Neural cell (in vitro differentiated cells): ENCODE data around the gene TMEM119. TPM values are rescaled to one million over a fixed set of nuclear protein-coding genes. Genes with fewer than 3 reads are reported as not detected.

Source experiments
- H2AFZ ChIP-seq: fragments of 200-600, 300-800 bp; sonication (generic), shearing (Covaris generic); 2 replicates; pipeline ENCODE4 v1.6.0; 2014; ENCODE audit warnings: low read depth, mild to moderate bottlenecking, antibody characterized with exemption, low read length, moderate library complexity
- H3F3A ChIP-seq: fragments of 200-600 bp; shearing (Covaris generic); 2 replicates; pipeline ENCODE4 v1.6.1; 2016; ENCODE audit warnings: mild to moderate bottlenecking, moderate library complexity, mixed read lengths, antibody characterized with exemption, low read length; ENCODE audit not compliant: insufficient read depth, poor library complexity, severe bottlenecking
- H3K27ac ChIP-seq: fragments of 200-600, 300-800 bp; sonication (generic), shearing (Covaris generic); 2 replicates; pipeline ENCODE4 v1.5.1; 2014; ENCODE audit warnings: mild to moderate bottlenecking, low read length, moderate library complexity
- H3K27me3 ChIP-seq: fragments of 300-800, 200-600 bp; sonication (generic), shearing (Covaris generic); 2 replicates; pipeline ENCODE4 v1.6.0; 2014; ENCODE audit warnings: mild to moderate bottlenecking, low read depth, low read length, moderate library complexity; ENCODE audit not compliant: insufficient read depth
- H3K36me3 ChIP-seq: fragments of 300-800, 200-600 bp; sonication (generic), shearing (Covaris generic); 2 replicates; pipeline ENCODE4 v1.5.1; 2014; ENCODE audit warnings: mild to moderate bottlenecking, antibody characterized with exemption, low read length, moderate library complexity; ENCODE audit not compliant: insufficient read depth
- H3K4me2 ChIP-seq: fragments of 300-800, 200-600 bp; sonication (generic), shearing (Covaris generic); 2 replicates; pipeline ENCODE4 v1.6.0; 2014; ENCODE audit warnings: mild to moderate bottlenecking, low read length
- H3K4me3 ChIP-seq: fragments of 300-800, 200-600 bp; sonication (generic), shearing (Covaris generic); 2 replicates; pipeline ENCODE4 v1.5.1; 2014; ENCODE audit warnings: mild to moderate bottlenecking, low read length, moderate library complexity
- H3K79me2 ChIP-seq: fragments of 200-600 bp; shearing (Covaris generic); replicated peaks from 2 replicates; pipeline ENCODE4 v1.6.0; 2014; ENCODE audit warnings: mild to moderate bottlenecking, low read length, moderate library complexity; ENCODE audit not compliant: insufficient read depth
- H3K9ac ChIP-seq: fragments of 300-800, 200-600 bp; sonication (generic), shearing (Covaris generic); 2 replicates; pipeline ENCODE4 v1.6.1; 2016; ENCODE audit warnings: mild to moderate bottlenecking, low read length, mixed read lengths
- H3K9me2 ChIP-seq: fragments of 200-600 bp; shearing (Covaris generic); 2 replicates; pipeline ENCODE4 v1.6.1; 2016; ENCODE audit warnings: mild to moderate bottlenecking, low read length, mixed read lengths; ENCODE audit not compliant: insufficient read depth
- H3K9me3 ChIP-seq: fragments of 200-600, 300-800 bp; sonication (generic), shearing (Covaris generic); 2 replicates; pipeline ENCODE4 v1.6.1; 2016; ENCODE audit warnings: mild to moderate bottlenecking, mixed run types, low read length, moderate library complexity, mixed read lengths
- H4K20me1 ChIP-seq: fragments of 200-600 bp; shearing (Covaris generic); 2 replicates; pipeline ENCODE4 v1.6.1; 2016; ENCODE audit warnings: mild to moderate bottlenecking, mixed run types; ENCODE audit not compliant: insufficient read depth
- EP300 ChIP-seq: fragments of 450-650 bp; conservative IDR thresholded peaks from 2 replicates; pipeline ENCODE4 v1.6.1; 2014; ENCODE audit warnings: antibody characterized with exemption, mild to moderate bottlenecking, moderate library complexity; ENCODE audit not compliant: poor library complexity, severe bottlenecking
- EZH2 ChIP-seq: fragments of 200-600, 300-800 bp; shearing (Covaris generic), sonication (generic); IDR thresholded peaks from 2 replicates; pipeline ENCODE4 v1.6.1; 2014; ENCODE audit warnings: antibody characterized with exemption, low read length, borderline replicate concordance, mild to moderate bottlenecking; ENCODE audit not compliant: insufficient read depth, poor library complexity, severe bottlenecking
- MXI1 ChIP-seq: fragments of 450-650 bp; conservative IDR thresholded peaks from 2 replicates; pipeline ENCODE4 v1.6.1; 2014; ENCODE audit warnings: antibody characterized with exemption, mild to moderate bottlenecking; ENCODE audit not compliant: poor library complexity, severe bottlenecking
- POLR2AphosphoS5 ChIP-seq: IDR thresholded peaks from 2 replicates; pipeline ENCODE4 v1.6.1; 2012
- RAD21 ChIP-seq: fragments of 450-650 bp; conservative IDR thresholded peaks from 2 replicates; pipeline ENCODE4 v1.6.1; 2014; ENCODE audit warnings: antibody characterized with exemption, mild to moderate bottlenecking, moderate library complexity
- SMC3 ChIP-seq: fragments of 450-650 bp; conservative IDR thresholded peaks from 2 replicates; pipeline ENCODE4 v1.6.1; 2014; ENCODE audit warnings: antibody characterized with exemption, mild to moderate bottlenecking, moderate library complexity; ENCODE audit not compliant: poor library complexity
- TAF1 ChIP-seq: IDR thresholded peaks from 2 replicates; pipeline ENCODE4 v1.6.1; 2012; ENCODE audit warnings: low read depth
- polyA plus RNA-seq: library from polyadenylated mRNA; depleted of rRNA; stranded (reverse); fragments of >200 nt; gene quantifications from 2 replicates; pipeline ENCODE4 v1.2.3, GENCODE V29; 2014
- TF ChIP-seq, protein P1 (sequence below): fragments of 450-650 bp; IDR thresholded peaks from 2 replicates; pipeline ENCODE4 v1.5.1; 2014; ENCODE audit warnings: antibody characterized with exemption, mild to moderate bottlenecking, moderate library complexity; ENCODE audit not compliant: poor library complexity, severe bottlenecking
- TF ChIP-seq, protein P2 (sequence below): IDR thresholded peaks from 2 replicates; pipeline ENCODE4 v1.6.1; 2012; ENCODE audit warnings: borderline replicate concordance

Gene TMEM119
- polyA plus RNA-seq, 1 donor from 2014 or later, result not detected

DNA sequence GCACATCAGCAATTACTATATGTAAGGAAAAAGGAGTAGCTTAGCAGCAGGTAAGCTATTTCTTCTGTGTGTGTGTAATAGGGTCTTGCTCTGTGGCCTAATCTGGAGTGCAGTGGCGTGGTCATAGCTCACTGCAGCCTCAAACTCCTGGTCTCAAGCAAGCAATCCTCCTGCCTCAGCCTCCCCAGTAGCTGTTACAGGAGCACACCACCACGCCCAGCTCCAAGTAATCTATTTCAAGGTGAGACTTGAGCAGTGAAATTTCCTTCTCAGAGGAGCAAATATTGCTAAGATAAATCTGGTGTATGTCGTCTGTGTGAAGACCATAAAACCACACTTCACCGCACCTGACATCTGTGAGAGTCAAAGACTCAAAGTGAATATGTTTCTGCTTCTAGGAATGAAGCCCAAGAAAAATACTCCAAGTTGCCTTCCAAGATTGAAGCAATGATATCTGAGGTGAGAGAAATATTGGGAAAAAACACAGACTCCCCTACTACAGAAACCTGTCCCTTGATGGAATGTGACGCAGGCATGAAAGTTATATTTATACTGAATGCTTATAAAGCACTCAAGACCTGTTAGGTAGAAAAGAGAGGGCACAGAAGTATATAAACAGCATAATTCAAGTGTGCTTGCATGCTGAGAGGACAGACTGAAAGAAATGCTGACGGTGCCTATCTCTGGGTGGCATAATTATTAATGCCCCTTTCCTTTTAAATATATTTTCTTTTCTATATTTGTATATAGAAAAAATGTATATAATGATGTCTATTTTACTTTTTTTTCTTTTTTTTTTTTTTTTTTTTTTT is 38.3 kb upstream of the TMEM119 start:
- no peak overlapping the region for H3K4me2 ChIP-seq
- H4K20me1 ChIP-seq, result no peaks in the 10 kb centered on the region
- no peak overlapping the region for H3K27ac ChIP-seq
- H3K79me2 ChIP-seq, result no peaks in the 10 kb centered on the region
- TF ChIP-seq TAF1 (no peak), POLR2AphosphoS5 (no peak), SMC3 (no peak), MXI1 (no peak), RAD21 (no peak), EZH2 (no peak), EP300 (no peak)
- TF ChIP-seq, protein P1, sequence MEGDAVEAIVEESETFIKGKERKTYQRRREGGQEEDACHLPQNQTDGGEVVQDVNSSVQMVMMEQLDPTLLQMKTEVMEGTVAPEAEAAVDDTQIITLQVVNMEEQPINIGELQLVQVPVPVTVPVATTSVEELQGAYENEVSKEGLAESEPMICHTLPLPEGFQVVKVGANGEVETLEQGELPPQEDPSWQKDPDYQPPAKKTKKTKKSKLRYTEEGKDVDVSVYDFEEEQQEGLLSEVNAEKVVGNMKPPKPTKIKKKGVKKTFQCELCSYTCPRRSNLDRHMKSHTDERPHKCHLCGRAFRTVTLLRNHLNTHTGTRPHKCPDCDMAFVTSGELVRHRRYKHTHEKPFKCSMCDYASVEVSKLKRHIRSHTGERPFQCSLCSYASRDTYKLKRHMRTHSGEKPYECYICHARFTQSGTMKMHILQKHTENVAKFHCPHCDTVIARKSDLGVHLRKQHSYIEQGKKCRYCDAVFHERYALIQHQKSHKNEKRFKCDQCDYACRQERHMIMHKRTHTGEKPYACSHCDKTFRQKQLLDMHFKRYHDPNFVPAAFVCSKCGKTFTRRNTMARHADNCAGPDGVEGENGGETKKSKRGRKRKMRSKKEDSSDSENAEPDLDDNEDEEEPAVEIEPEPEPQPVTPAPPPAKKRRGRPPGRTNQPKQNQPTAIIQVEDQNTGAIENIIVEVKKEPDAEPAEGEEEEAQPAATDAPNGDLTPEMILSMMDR, result no peak
- TF ChIP-seq, protein P2, sequence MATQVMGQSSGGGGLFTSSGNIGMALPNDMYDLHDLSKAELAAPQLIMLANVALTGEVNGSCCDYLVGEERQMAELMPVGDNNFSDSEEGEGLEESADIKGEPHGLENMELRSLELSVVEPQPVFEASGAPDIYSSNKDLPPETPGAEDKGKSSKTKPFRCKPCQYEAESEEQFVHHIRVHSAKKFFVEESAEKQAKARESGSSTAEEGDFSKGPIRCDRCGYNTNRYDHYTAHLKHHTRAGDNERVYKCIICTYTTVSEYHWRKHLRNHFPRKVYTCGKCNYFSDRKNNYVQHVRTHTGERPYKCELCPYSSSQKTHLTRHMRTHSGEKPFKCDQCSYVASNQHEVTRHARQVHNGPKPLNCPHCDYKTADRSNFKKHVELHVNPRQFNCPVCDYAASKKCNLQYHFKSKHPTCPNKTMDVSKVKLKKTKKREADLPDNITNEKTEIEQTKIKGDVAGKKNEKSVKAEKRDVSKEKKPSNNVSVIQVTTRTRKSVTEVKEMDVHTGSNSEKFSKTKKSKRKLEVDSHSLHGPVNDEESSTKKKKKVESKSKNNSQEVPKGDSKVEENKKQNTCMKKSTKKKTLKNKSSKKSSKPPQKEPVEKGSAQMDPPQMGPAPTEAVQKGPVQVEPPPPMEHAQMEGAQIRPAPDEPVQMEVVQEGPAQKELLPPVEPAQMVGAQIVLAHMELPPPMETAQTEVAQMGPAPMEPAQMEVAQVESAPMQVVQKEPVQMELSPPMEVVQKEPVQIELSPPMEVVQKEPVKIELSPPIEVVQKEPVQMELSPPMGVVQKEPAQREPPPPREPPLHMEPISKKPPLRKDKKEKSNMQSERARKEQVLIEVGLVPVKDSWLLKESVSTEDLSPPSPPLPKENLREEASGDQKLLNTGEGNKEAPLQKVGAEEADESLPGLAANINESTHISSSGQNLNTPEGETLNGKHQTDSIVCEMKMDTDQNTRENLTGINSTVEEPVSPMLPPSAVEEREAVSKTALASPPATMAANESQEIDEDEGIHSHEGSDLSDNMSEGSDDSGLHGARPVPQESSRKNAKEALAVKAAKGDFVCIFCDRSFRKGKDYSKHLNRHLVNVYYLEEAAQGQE, result no peak
- H3K9ac ChIP-seq, result no peak overlapping the region
- H2AFZ ChIP-seq, result no peak overlapping the region
- no peak overlapping the region for H3K4me3 ChIP-seq
- no peaks in the 10 kb centered on the region for H3K9me2 ChIP-seq
- no peaks in the 10 kb centered on the region for H3K9me3 ChIP-seq
- H3F3A ChIP-seq, result no peaks in the 10 kb centered on the region
- no peaks in the 10 kb centered on the region for H3K36me3 ChIP-seq
- H3K27me3 ChIP-seq, result no peaks in the 10 kb centered on the region

DNA sequence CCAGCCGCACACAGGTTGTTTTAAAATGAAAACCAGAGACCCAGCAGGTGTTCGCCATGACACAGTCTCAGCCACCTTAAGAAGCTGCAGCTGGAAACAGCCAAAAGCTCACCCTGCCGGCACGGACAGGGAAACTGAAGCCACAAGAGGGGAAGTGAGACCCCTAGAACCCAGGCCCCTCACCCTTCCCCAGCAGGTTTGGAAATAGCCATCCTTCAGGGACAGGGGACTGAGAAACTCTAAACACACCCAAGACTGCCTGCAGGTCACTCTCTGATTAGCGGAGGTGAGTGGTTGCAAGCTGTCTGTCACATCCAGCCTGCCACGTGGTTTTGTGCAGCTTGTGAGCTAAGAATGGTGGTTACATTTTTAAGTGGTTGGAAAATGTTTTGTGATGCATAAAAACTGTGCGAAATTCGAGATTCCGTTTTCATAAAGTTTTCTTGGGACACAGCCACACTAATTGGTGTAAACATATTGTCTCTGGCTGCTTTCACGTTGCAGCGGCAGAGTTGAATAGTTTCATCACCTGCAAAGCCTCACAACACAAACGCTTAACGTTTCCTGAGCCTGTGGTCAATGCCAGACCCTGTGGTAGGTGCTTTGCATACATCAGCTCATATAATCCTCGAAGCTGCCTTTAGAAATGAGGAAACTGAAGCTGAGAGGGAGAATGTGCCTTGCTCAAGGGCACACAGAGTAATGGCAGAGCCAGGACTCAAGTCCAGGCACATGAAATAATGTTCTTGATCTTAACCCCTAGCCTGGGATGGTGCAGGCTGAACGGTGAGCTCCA is 37.5 kb upstream of the TMEM119 start:
- H3K4me2 ChIP-seq, result no peak overlapping the region

More for the DNA sequence above, 37.5 kb upstream of the TMEM119 start:
- Histone ChIP-seq H3F3A (no peaks in the 10 kb centered on the region), H4K20me1 (no peaks in the 10 kb centered on the region), H3K9me2 (no peaks in the 10 kb centered on the region), H3K79me2 (no peaks in the 10 kb centered on the region), H3K27ac (no peak overlapping the region), H3K27me3 (no peaks in the 10 kb centered on the region), H3K36me3 (no peaks in the 10 kb centered on the region), H3K4me3 (no peak overlapping the region), H2AFZ (no peak overlapping the region), H3K9me3 (no peaks in the 10 kb centered on the region), H3K9ac (no peak overlapping the region)
- no peak for TF ChIP-seq RAD21
- TF ChIP-seq, protein P2, result no peak
- TF ChIP-seq, protein P1, result no peak
- TF ChIP-seq EZH2, result no peak
- TF ChIP-seq TAF1, result no peak
- no peak for TF ChIP-seq EP300
- TF ChIP-seq MXI1, result no peak
